PC-9 (cell line): ENCODE results near the gene GCH1.

ENCODE experiments used
- EZH2 ChIP-seq: fragments of 200-600 bp; sonication (generic); IDR thresholded peaks from 2 replicates; pipeline ENCODE4 v1.8.0; 2017; ENCODE audit warnings: antibody characterized with exemption, low read depth
- TF ChIP-seq, protein P1 (sequence below): fragments of 200-600 bp; sonication (generic); conservative IDR thresholded peaks from 2 replicates; pipeline ENCODE4 v1.6.1; 2017; ENCODE audit warnings: mixed run types, antibody characterized with exemption, mild to moderate bottlenecking, moderate library complexity

DNA sequence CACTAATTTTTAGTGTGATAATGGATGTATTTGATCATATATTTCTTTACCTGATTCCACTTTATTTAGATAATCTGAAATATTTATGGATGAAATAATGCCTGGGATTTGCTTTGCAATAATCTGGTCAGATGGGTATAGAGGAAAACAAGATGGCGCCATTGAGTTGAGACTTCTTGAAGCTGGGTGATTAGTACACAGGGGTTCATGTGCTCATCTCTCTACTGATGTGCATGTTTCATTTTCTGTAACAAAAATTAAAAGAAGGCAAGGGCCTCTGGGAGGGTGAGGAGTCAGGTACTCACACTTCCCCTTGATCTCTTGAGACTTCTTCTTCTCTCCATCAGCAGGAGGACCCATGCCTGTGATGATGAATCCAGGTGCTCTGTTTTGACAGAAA lies 61.8 kb downstream of the GCH1 start:
- TF ChIP-seq EZH2 = no peak
- TF ChIP-seq, protein P1, sequence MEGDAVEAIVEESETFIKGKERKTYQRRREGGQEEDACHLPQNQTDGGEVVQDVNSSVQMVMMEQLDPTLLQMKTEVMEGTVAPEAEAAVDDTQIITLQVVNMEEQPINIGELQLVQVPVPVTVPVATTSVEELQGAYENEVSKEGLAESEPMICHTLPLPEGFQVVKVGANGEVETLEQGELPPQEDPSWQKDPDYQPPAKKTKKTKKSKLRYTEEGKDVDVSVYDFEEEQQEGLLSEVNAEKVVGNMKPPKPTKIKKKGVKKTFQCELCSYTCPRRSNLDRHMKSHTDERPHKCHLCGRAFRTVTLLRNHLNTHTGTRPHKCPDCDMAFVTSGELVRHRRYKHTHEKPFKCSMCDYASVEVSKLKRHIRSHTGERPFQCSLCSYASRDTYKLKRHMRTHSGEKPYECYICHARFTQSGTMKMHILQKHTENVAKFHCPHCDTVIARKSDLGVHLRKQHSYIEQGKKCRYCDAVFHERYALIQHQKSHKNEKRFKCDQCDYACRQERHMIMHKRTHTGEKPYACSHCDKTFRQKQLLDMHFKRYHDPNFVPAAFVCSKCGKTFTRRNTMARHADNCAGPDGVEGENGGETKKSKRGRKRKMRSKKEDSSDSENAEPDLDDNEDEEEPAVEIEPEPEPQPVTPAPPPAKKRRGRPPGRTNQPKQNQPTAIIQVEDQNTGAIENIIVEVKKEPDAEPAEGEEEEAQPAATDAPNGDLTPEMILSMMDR = no peak
